Hippocampal formation (tissue), 2 donors: ENCODE measurements around the gene IDS.
"Not testable (repeated sequence)": the region's sequence is repeated elsewhere in the genome, so short reads cannot be mapped to it uniquely, and the experiment has no call there.

Source experiments
- DNase-seq, 2 donors: peaks; one replicate each; lab custom pipeline; 2025; lab: John Stamatoyannopoulos, UW

The IDS gene

GRCh38 chrX:149497626-149498025 is 7.5 kb downstream of the IDS start:
- no peak for DNase-seq

- DNase-seq: no peak
Measured at GRCh38 chrX:149497054-149497453, 8.1 kb downstream of the IDS start.

- no peak for DNase-seq
Measured at GRCh38 chrX:149495573-149496071, 9.5 kb downstream of the IDS start.

GRCh38 chrX:149494844-149495565 is 10.1 kb downstream of the IDS start:
- DNase-seq: no peak

GRCh38 chrX:149493567-149494562 is 11.2 kb downstream of the IDS start:
- DNase-seq: no peak

- no peak for DNase-seq
Measured at GRCh38 chrX:149491812-149492211, 13.3 kb downstream of the IDS start.

- no peak for DNase-seq
Measured at GRCh38 chrX:149490100-149490499, 15.0 kb downstream of the IDS start.

GRCh38 chrX:149488411-149489052 is 16.6 kb downstream of the IDS start:
- not testable (repeated sequence) for DNase-seq

GRCh38 chrX:149488008-149488407 is 17.1 kb downstream of the IDS start:
- DNase-seq: not testable (repeated sequence)

- DNase-seq: no peak
Measured at GRCh38 chrX:149487292-149487691, 17.8 kb downstream of the IDS start.

- no peak for DNase-seq
Measured at GRCh38 chrX:149476513-149476912, 28.6 kb downstream of the IDS start.

- no peak for DNase-seq
Measured at GRCh38 chrX:149473966-149474365, 31.1 kb downstream of the IDS start.

GRCh38 chrX:149473092-149473491 is 32.0 kb downstream of the IDS start:
- no peak for DNase-seq

- DNase-seq: no peak
Measured at GRCh38 chrX:149472625-149473024, 32.5 kb downstream of the IDS start.

GRCh38 chrX:149471397-149471796 is 33.7 kb downstream of the IDS start:
- no peak for DNase-seq

GRCh38 chrX:149470955-149471354 is 34.2 kb downstream of the IDS start:
- peak; percentile 74 to 77 for DNase-seq

GRCh38 chrX:149469406-149469805 is 35.7 kb downstream of the IDS start:
- no peak for DNase-seq

GRCh38 chrX:149467920-149468319 is 37.2 kb downstream of the IDS start:
- DNase-seq: no peak

- no peak for DNase-seq
Measured at GRCh38 chrX:149467461-149467860, 37.6 kb downstream of the IDS start.

GRCh38 chrX:149462849-149463248 is 42.3 kb downstream of the IDS start:
- DNase-seq: no peak

GRCh38 chrX:149461746-149462145 is 43.4 kb downstream of the IDS start:
- DNase-seq: no peak

- DNase-seq: no peak
Measured at GRCh38 chrX:149458586-149458985, 46.5 kb downstream of the IDS start.
